Measurements from ENCODE around the gene PANK2. TPM values are rescaled to one million over a fixed set of nuclear protein-coding genes. Genes with fewer than 3 reads are reported as not detected.
A peak's percentile ranks its signal among the peaks of the same experiment; 100 is the strongest.

Gene PANK2
- total RNA-seq, 2 experiments from 2014 or later, result 50.0 to 50.7 TPM

GRCh38 chr20:3925113-3925695 is 36.0 kb downstream of the PANK2 start:
- no peaks in the 10 kb centered on the region for H3K27me3 Mint-ChIP-seq
- peaks cover 45% of the 10 kb centered on the region for H3K4me1 Mint-ChIP-seq
- no peak for DNase-seq
- peak overlapping the region; percentile 72 for H3K27ac Mint-ChIP-seq
- no peaks in the 10 kb centered on the region for H3K9me3 Mint-ChIP-seq
- H3K4me3 Mint-ChIP-seq, result no peak overlapping the region
- H3K36me3 Mint-ChIP-seq, result peaks cover 23% of the 10 kb centered on the region

GRCh38 chr20:3925899-3926638 is 36.9 kb downstream of the PANK2 start:
- H3K36me3 Mint-ChIP-seq, result peaks cover 23% of the 10 kb centered on the region
- DNase-seq, result no peak
- peaks cover 51% of the 10 kb centered on the region for H3K4me1 Mint-ChIP-seq
- no peaks in the 10 kb centered on the region for H3K27me3 Mint-ChIP-seq
- H3K9me3 Mint-ChIP-seq, result no peaks in the 10 kb centered on the region
- peak overlapping the region; percentile 72 for H3K27ac Mint-ChIP-seq
- H3K4me3 Mint-ChIP-seq, result no peak overlapping the region

- H3K9me3 Mint-ChIP-seq, result no peaks in the 10 kb centered on the region
Measured at GRCh38 chr20:3927486-3928291, 38.5 kb downstream of the PANK2 start.

GRCh38 chr20:3929713-3930060 is 40.5 kb downstream of the PANK2 start:
- H3K27ac Mint-ChIP-seq, result no peak overlapping the region
- no peaks in the 10 kb centered on the region for H3K9me3 Mint-ChIP-seq
- peaks cover 34% of the 10 kb centered on the region for H3K36me3 Mint-ChIP-seq
- H3K4me3 Mint-ChIP-seq, result no peak overlapping the region
- H3K4me1 Mint-ChIP-seq, result peaks cover 42% of the 10 kb centered on the region
- H3K27me3 Mint-ChIP-seq, result no peaks in the 10 kb centered on the region
- no peak for DNase-seq

More at GRCh38 chr20:3927486-3928291, 38.5 kb downstream of the PANK2 start:
- Mint-ChIP-seq H3K27ac (peak overlapping the region; percentile 84), H3K4me3 (peak overlapping the region; percentile 15), H3K27me3 (no peaks in the 10 kb centered on the region), H3K4me1 (peaks cover 50% of the 10 kb centered on the region), H3K36me3 (peaks cover 27% of the 10 kb centered on the region)
- DNase-seq, result no peak

- DNase-seq, result no peak
- peak overlapping the region; percentile 6 for H3K27ac Mint-ChIP-seq
- H3K36me3 Mint-ChIP-seq, result peaks cover 32% of the 10 kb centered on the region
- no peak overlapping the region for H3K4me3 Mint-ChIP-seq
- no peaks in the 10 kb centered on the region for H3K9me3 Mint-ChIP-seq
- no peaks in the 10 kb centered on the region for H3K27me3 Mint-ChIP-seq
- peaks cover 40% of the 10 kb centered on the region for H3K4me1 Mint-ChIP-seq
Measured at GRCh38 chr20:3930265-3931206, 41.3 kb downstream of the PANK2 start.

DNA sequence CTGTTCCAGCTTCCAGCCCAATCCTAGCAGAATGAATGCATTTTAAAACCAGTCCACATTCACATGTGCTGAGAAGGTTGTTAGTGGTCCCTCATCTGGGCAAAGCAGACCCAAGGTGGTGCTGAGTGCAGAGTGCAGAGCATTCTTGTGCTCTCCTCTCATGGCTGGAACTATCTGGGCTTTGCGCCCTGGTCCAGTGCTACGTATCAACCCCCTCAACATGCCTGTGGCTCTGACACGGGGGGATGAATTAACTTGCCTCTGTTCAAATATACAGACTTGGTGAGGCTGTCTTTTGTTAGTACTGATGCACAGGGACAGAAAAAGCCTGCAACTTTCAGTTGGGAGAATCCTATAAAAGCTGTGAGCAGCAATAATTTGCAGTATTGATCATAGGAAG is 42.5 kb downstream of the PANK2 start:
- no peaks in the 10 kb centered on the region for H3K9me3 Mint-ChIP-seq
- no peak overlapping the region for H3K4me3 Mint-ChIP-seq
- H3K27me3 Mint-ChIP-seq, result no peaks in the 10 kb centered on the region
- peaks cover 34% of the 10 kb centered on the region for H3K4me1 Mint-ChIP-seq
- H3K27ac Mint-ChIP-seq, result no peak overlapping the region
- H3K36me3 Mint-ChIP-seq, result peaks cover 27% of the 10 kb centered on the region
- no peak for DNase-seq

- DNase-seq, result no peak
- Mint-ChIP-seq H3K36me3 (peaks cover 27% of the 10 kb centered on the region), H3K9me3 (peaks cover under 1% of the 10 kb centered on the region), H3K27ac (no peak overlapping the region), H3K27me3 (no peaks in the 10 kb centered on the region), H3K4me3 (no peak overlapping the region), H3K4me1 (peaks cover 30% of the 10 kb centered on the region)
Measured at GRCh38 chr20:3932277-3932676, 43.1 kb downstream of the PANK2 start.

DNA sequence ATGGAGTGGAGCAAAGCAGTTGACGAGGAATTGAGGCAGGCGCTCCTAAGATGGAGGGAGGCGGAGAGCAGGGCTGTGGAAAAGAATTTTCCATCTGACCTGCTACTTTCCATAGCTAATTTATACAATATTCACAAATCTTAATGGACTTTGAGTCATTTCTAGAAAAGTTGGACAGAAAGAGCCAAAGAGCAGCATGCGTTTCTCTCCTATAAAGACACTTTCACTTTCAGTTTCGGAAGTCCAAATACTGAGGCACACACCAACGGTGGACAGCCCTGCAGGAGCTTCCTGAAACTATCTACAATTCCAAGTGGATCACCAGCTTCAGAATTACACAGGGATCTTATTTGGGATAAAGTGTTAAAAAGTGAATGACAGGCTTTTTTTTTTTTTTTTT is 43.5 kb downstream of the PANK2 start:
- no peak overlapping the region for H3K27ac Mint-ChIP-seq
- H3K4me1 Mint-ChIP-seq, result peaks cover 30% of the 10 kb centered on the region
- no peak overlapping the region for H3K4me3 Mint-ChIP-seq
- H3K27me3 Mint-ChIP-seq, result no peaks in the 10 kb centered on the region
- no peak for DNase-seq
- H3K36me3 Mint-ChIP-seq, result peaks cover 30% of the 10 kb centered on the region
- peaks cover 3% of the 10 kb centered on the region for H3K9me3 Mint-ChIP-seq

- Mint-ChIP-seq H3K27ac (no peak overlapping the region), H3K36me3 (peaks cover 28% of the 10 kb centered on the region), H3K4me1 (peaks cover 27% of the 10 kb centered on the region), H3K27me3 (no peaks in the 10 kb centered on the region), H3K4me3 (no peak overlapping the region), H3K9me3 (peaks cover 4% of the 10 kb centered on the region)
- DNase-seq, result no peak
Measured at GRCh38 chr20:3933218-3933617, 44.0 kb downstream of the PANK2 start.

- Mint-ChIP-seq H3K4me1 (peaks cover 23% of the 10 kb centered on the region), H3K4me3 (no peak overlapping the region), H3K27me3 (no peaks in the 10 kb centered on the region), H3K27ac (no peak overlapping the region), H3K36me3 (peaks cover 40% of the 10 kb centered on the region), H3K9me3 (peaks cover 12% of the 10 kb centered on the region)
- no peak for DNase-seq
Measured at GRCh38 chr20:3934624-3935023, 45.4 kb downstream of the PANK2 start.

- DNase-seq, result no peak
- Mint-ChIP-seq H3K9me3 (peaks cover 13% of the 10 kb centered on the region), H3K27ac (no peak overlapping the region), H3K36me3 (peaks cover 48% of the 10 kb centered on the region), H3K27me3 (no peaks in the 10 kb centered on the region), H3K4me3 (no peak overlapping the region), H3K4me1 (peaks cover 17% of the 10 kb centered on the region)
Measured at GRCh38 chr20:3935295-3935955, 46.2 kb downstream of the PANK2 start.

- Mint-ChIP-seq H3K27ac (no peak overlapping the region), H3K4me3 (no peak overlapping the region), H3K36me3 (peaks cover 53% of the 10 kb centered on the region), H3K9me3 (peaks cover 16% of the 10 kb centered on the region), H3K27me3 (no peaks in the 10 kb centered on the region), H3K4me1 (peaks cover 13% of the 10 kb centered on the region)
- DNase-seq, result no peak
Measured at GRCh38 chr20:3935956-3936340, 46.8 kb downstream of the PANK2 start.

DNA sequence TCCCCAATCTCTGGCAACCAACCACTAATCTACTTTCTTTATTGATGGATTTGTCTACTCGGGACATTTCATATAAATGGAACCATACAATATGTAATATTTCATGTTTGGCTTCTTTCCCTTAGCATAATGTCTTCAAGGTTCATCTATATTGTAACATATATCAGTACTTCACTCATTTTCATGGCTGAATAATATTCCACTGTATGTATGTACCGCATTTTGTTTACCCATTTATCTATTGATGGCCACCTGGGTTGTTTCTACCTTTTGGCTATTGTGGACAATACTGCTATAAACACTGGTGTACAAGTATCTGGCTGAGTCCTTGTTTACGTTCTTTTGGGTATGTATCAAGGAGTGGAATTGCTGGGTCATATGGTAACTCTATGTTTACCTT is 48.4 kb downstream of the PANK2 start:
- no peak for DNase-seq
- H3K36me3 Mint-ChIP-seq, result peaks cover 54% of the 10 kb centered on the region
- no peaks in the 10 kb centered on the region for H3K27me3 Mint-ChIP-seq

DNA sequence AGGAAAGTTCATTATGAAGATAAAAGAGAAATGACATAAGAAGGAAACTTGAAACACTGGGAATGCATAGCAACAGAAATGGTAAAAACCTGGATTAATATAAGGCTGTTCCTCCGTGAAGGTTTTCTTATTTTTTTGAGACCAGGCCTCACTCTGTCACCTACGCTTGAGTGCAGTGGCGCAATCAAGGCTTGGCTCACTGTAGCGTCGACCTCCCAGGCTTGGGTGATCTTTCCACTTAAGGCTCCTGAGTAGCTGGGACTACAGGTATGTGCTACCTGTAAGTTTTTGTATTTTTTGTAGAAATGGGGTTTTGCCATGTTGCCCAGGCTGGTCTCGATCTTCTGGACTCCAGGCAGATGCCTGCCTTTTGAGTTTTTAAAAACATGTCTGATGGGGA is 51.7 kb downstream of the PANK2 start:
- H3K27ac Mint-ChIP-seq, result no peak overlapping the region
- peaks cover 19% of the 10 kb centered on the region for H3K9me3 Mint-ChIP-seq
- no peak overlapping the region for H3K4me3 Mint-ChIP-seq
- DNase-seq, result no peak
- peaks cover 51% of the 10 kb centered on the region for H3K36me3 Mint-ChIP-seq
- no peaks in the 10 kb centered on the region for H3K27me3 Mint-ChIP-seq
- no peaks in the 10 kb centered on the region for H3K4me1 Mint-ChIP-seq

More for the DNA sequence above, 48.4 kb downstream of the PANK2 start:
- H3K27ac Mint-ChIP-seq, result no peak overlapping the region
- peaks cover 19% of the 10 kb centered on the region for H3K9me3 Mint-ChIP-seq
- H3K4me3 Mint-ChIP-seq, result no peak overlapping the region
- peaks cover 10% of the 10 kb centered on the region for H3K4me1 Mint-ChIP-seq

Measured in activated naive CD8-positive, alpha-beta T cell treated with anti-CD3 and anti-CD28 coated beads for 36 hours (primary cell).